ENCODE measurements around the gene PTPMT1.

DNA sequence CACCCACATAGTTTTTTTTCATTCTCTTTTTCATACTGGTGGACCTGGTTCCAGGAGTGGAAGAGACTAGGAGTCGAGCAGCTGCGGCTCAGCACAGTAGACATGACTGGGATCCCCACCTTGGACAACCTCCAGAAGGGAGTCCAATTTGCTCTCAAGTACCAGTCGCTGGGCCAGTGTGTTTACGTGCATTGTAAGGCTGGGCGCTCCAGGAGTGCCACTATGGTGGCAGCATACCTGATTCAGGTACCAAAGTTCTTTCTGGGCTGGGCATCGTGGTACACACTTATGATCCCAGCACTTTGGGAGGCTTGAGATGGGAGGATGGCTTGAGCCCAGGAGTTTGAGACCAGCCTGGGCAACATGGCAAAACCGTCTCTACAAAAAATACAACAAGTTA is 4.2 kb downstream of the PTPMT1 start:
- TF ChIP-seq, protein P1, sequence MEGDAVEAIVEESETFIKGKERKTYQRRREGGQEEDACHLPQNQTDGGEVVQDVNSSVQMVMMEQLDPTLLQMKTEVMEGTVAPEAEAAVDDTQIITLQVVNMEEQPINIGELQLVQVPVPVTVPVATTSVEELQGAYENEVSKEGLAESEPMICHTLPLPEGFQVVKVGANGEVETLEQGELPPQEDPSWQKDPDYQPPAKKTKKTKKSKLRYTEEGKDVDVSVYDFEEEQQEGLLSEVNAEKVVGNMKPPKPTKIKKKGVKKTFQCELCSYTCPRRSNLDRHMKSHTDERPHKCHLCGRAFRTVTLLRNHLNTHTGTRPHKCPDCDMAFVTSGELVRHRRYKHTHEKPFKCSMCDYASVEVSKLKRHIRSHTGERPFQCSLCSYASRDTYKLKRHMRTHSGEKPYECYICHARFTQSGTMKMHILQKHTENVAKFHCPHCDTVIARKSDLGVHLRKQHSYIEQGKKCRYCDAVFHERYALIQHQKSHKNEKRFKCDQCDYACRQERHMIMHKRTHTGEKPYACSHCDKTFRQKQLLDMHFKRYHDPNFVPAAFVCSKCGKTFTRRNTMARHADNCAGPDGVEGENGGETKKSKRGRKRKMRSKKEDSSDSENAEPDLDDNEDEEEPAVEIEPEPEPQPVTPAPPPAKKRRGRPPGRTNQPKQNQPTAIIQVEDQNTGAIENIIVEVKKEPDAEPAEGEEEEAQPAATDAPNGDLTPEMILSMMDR (IDR thresholded peaks at IDR 0.05): no peak
- TF ChIP-seq EP300 (IDR thresholded peaks at IDR 0.05): no peak

All from ovary (tissue), 3 donors.